ENCODE results near the gene AP4M1. TPM values are rescaled to one million over a fixed set of nuclear protein-coding genes. Genes with fewer than 3 reads are reported as not detected.

AP4M1 gene
- total and polyA plus RNA-seq, 9 of the 15 experiments (the other 6 are each of a cell fraction or from before 2014, with no cell fraction given), result 1.3 to 30.9 (median 14.1) TPM

- TF ChIP-seq ZNF263 (CRISPR knock-in tag; IDR thresholded peaks at IDR 0.05; ENCODE audit: borderline replicate concordance) (no peak), KHSRP (IDR thresholded peaks at IDR 0.05) (no peak), LCOR (CRISPR knock-in tag; IDR thresholded peaks at IDR 0.05) (no peak), FOXJ3 (CRISPR knock-in tag; IDR thresholded peaks at IDR 0.05) (no peak), CBX1 (IDR thresholded peaks at IDR 0.05; ENCODE audit: low read depth) (no peak), SMARCC2 (IDR thresholded peaks at IDR 0.05; ENCODE audit: low read depth) (no peak), TRIM25 (IDR thresholded peaks at IDR 0.05; ENCODE audit: borderline replicate concordance) (peak; percentile 93; the same call in 1 of the 2 replicates), ESRRA (IDR thresholded peaks at IDR 0.05; ENCODE audit: borderline replicate concordance, low read depth) (no peak), MAFF (IDR thresholded peaks at IDR 0.05; ENCODE audit: low read length) (no peak), FOXA1 (IDR thresholded peaks at IDR 0.05; ENCODE audit: borderline replicate concordance) (no peak), STAT6 (CRISPR knock-in tag; IDR thresholded peaks at IDR 0.05) (peak; percentile 80; the same call in 1 of the 2 replicates), TSC22D4 (tag; IDR thresholded peaks at IDR 0.05) (no peak), SRF (CRISPR knock-in tag; IDR thresholded peaks at IDR 0.05) (no peak)
- TF ChIP-seq, protein P1, sequence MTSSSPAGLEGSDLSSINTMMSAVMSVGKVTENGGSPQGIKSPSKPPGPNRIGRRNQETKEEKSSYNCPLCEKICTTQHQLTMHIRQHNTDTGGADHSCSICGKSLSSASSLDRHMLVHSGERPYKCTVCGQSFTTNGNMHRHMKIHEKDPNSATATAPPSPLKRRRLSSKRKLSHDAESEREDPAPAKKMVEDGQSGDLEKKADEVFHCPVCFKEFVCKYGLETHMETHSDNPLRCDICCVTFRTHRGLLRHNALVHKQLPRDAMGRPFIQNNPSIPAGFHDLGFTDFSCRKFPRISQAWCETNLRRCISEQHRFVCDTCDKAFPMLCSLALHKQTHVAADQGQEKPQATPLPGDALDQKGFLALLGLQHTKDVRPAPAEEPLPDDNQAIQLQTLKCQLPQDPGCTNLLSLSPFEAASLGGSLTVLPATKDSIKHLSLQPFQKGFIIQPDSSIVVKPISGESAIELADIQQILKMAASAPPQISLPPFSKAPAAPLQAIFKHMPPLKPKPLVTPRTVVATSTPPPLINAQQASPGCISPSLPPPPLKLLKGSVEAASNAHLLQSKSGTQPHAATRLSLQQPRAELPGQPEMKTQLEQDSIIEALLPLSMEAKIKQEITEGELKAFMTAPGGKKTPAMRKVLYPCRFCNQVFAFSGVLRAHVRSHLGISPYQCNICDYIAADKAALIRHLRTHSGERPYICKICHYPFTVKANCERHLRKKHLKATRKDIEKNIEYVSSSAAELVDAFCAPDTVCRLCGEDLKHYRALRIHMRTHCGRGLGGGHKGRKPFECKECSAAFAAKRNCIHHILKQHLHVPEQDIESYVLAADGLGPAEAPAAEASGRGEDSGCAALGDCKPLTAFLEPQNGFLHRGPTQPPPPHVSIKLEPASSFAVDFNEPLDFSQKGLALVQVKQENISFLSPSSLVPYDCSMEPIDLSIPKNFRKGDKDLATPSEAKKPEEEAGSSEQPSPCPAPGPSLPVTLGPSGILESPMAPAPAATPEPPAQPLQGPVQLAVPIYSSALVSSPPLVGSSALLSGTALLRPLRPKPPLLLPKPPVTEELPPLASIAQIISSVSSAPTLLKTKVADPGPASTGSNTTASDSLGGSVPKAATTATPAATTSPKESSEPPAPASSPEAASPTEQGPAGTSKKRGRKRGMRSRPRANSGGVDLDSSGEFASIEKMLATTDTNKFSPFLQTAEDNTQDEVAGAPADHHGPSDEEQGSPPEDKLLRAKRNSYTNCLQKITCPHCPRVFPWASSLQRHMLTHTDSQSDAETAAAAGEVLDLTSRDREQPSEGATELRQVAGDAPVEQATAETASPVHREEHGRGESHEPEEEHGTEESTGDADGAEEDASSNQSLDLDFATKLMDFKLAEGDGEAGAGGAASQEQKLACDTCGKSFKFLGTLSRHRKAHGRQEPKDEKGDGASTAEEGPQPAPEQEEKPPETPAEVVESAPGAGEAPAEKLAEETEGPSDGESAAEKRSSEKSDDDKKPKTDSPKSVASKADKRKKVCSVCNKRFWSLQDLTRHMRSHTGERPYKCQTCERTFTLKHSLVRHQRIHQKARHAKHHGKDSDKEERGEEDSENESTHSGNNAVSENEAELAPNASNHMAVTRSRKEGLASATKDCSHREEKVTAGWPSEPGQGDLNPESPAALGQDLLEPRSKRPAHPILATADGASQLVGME (CRISPR knock-in tag; IDR thresholded peaks at IDR 0.05), result no peak
- TF ChIP-seq, protein P2, sequence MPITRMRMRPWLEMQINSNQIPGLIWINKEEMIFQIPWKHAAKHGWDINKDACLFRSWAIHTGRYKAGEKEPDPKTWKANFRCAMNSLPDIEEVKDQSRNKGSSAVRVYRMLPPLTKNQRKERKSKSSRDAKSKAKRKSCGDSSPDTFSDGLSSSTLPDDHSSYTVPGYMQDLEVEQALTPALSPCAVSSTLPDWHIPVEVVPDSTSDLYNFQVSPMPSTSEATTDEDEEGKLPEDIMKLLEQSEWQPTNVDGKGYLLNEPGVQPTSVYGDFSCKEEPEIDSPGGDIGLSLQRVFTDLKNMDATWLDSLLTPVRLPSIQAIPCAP (CRISPR knock-in tag; IDR thresholded peaks at IDR 0.05; ENCODE audit: borderline replicate concordance), result no peak
Observed at GRCh38 chr7:100130608-100131453, 29.4 kb downstream of the AP4M1 start (continued).

Data from K562 (cell line).